Lung microvascular endothelial cell (primary cell): ENCODE results near the gene TENM3. TPM values are rescaled to one million over a fixed set of nuclear protein-coding genes. Genes with fewer than 3 reads are reported as not detected.
A peak's percentile ranks its signal among the peaks of the same experiment; 100 is the strongest.

ENCODE experiments used
- DNase-seq, 2 donors: peaks; one replicate each; pipeline versions ENCODE4 v3.0.0 to v3.0.0-alpha.2; 2010; ENCODE audit warnings: low read depth in 2 of 2
- total RNA-seq: library from RNA; depleted of rRNA; stranded (reverse); fragments of >200 nt; gene quantifications from 2 replicates; pipeline ENCODE4 v1.2.1, GENCODE V29; 2014

Gene TENM3
- total RNA-seq, 1 donor from 2014 or later: 45.4 TPM

GRCh38 chr4:182394181-182394580 is 151.0 kb downstream of the TENM3 start:
- no peak for DNase-seq

GRCh38 chr4:182400081-182400480 is 156.9 kb downstream of the TENM3 start:
- DNase-seq: no peak

- no peak for DNase-seq
Measured at GRCh38 chr4:182400790-182401189, 157.6 kb downstream of the TENM3 start.

- DNase-seq: no peak
Measured at GRCh38 chr4:182404376-182404775, 161.2 kb downstream of the TENM3 start.

GRCh38 chr4:182405087-182405486 is 161.9 kb downstream of the TENM3 start:
- no peak for DNase-seq

GRCh38 chr4:182409271-182409670 is 166.1 kb downstream of the TENM3 start:
- DNase-seq: no peak

GRCh38 chr4:182411391-182411790 is 168.2 kb downstream of the TENM3 start:
- DNase-seq: no peak

- DNase-seq: no peak
Measured at GRCh38 chr4:182413550-182413949, 170.3 kb downstream of the TENM3 start.

- no peak for DNase-seq
Measured at GRCh38 chr4:182415116-182415515, 171.9 kb downstream of the TENM3 start.

GRCh38 chr4:182416067-182416466 is 172.9 kb downstream of the TENM3 start:
- DNase-seq: no peak

GRCh38 chr4:182418054-182418734 is 175.0 kb downstream of the TENM3 start:
- no peak for DNase-seq

- no peak for DNase-seq
Measured at GRCh38 chr4:182420189-182420588, 177.0 kb downstream of the TENM3 start.

- no peak for DNase-seq
Measured at GRCh38 chr4:182421753-182422152, 178.6 kb downstream of the TENM3 start.

GRCh38 chr4:182425302-182425701 is 182.1 kb downstream of the TENM3 start:
- DNase-seq: no peak

- no peak for DNase-seq
Measured at GRCh38 chr4:182426901-182427300, 183.7 kb downstream of the TENM3 start.

GRCh38 chr4:182427554-182427953 is 184.4 kb downstream of the TENM3 start:
- no peak for DNase-seq

GRCh38 chr4:182429896-182430295 is 186.7 kb downstream of the TENM3 start:
- DNase-seq: no peak

- no peak for DNase-seq
Measured at GRCh38 chr4:182432819-182433218, 189.6 kb downstream of the TENM3 start.

- no peak for DNase-seq
Measured at GRCh38 chr4:182434720-182435119, 191.5 kb downstream of the TENM3 start.

GRCh38 chr4:182435401-182435800 is 192.2 kb downstream of the TENM3 start:
- no peak for DNase-seq

GRCh38 chr4:182443070-182443469 is 199.9 kb downstream of the TENM3 start:
- DNase-seq: no peak

GRCh38 chr4:182447767-182448280 is 204.6 kb downstream of the TENM3 start:
- DNase-seq: peak; percentile 7 to 8

- peak; percentile 91 to 92 for DNase-seq
Measured at GRCh38 chr4:182448281-182449151, 205.3 kb downstream of the TENM3 start.
